Transverse colon (tissue), 4 donors: Measurements from ENCODE around the gene ALDH16A1. TPM values are rescaled to one million over a fixed set of nuclear protein-coding genes. Genes with fewer than 3 reads are reported as not detected.

ENCODE experiments used
- DNase-seq: peaks from one replicate; pipeline ENCODE4 v3.0.0-alpha.2; 2019
- H3K27ac ChIP-seq, 4 donors: fragments of 200-600 bp; sonication (generic); 2 replicates each; pipeline ENCODE4 v1.5.1; 2016 to 2018; ENCODE audit warnings: inconsistent platforms in 4 of 4
- H3K27me3 ChIP-seq: fragments of 200-600 bp; sonication (generic); 2 replicates; pipeline ENCODE4 v1.5.1; 2017; ENCODE audit warnings: inconsistent platforms
- H3K36me3 ChIP-seq, 4 donors: fragments of 200-600 bp; sonication (generic); 2 replicates each; pipeline ENCODE4 v1.5.1; 2017 to 2019; ENCODE audit warnings: inconsistent platforms in 4 of 4
- H3K4me1 ChIP-seq, 4 donors: fragments of 200-600 bp; sonication (generic); 2 replicates each; pipeline ENCODE4 v1.5.1; 2017 to 2020; ENCODE audit warnings: inconsistent platforms in 4 of 4
- H3K4me3 ChIP-seq, 4 donors: fragments of 200-600 bp; sonication (generic); 1 replicate in 1 of 4; 2 replicates in 3 of 4; pipeline versions ENCODE4 v1.5.1 to v1.6.1; 2017 to 2019; ENCODE audit warnings: inconsistent platforms in 4 of 4
- H3K9me3 ChIP-seq, 2 donors: fragments of 200-600 bp; sonication (generic); 2 replicates each; pipeline ENCODE4 v1.5.1; 2017 to 2019; ENCODE audit warnings: inconsistent platforms in 2 of 2
- CTCF ChIP-seq, 5 experiments: fragments of 200-600 bp in 3 of 5; fragments of 450-650 bp in 2 of 5; sonication (generic) in 3 of 5; IDR thresholded peaks; 1 replicate in 2 of 5; 2 replicates in 3 of 5; pipeline ENCODE4 v1.5.1; 2016 to 2017; ENCODE audit warnings: antibody characterized with exemption in 5 of 5, inconsistent platforms in 3 of 5, mild to moderate bottlenecking in 2 of 5, moderate library complexity in 1 of 5
- EP300 ChIP-seq: sonication (generic); formaldehyde crosslinking; IDR thresholded peaks from one replicate; pipeline ENCODE4 v1.6.1; 2017; ENCODE audit warnings: antibody characterized with exemption, low read depth
- POLR2A ChIP-seq: fragments of 450-650 bp; IDR thresholded peaks from one replicate; pipeline ENCODE4 v1.6.1; 2016; ENCODE audit warnings: antibody characterized with exemption, mild to moderate bottlenecking, moderate library complexity
- POLR2AphosphoS5 ChIP-seq, 3 donors: sonication (generic); formaldehyde crosslinking; IDR thresholded peaks; one replicate each; pipeline ENCODE4 v1.6.1; 2016; ENCODE audit warnings: antibody characterized with exemption in 3 of 3
- WGBS, 2 donors: methylation state at CpG; one replicate each; pipeline ENCODE4 v1.1.5; 2018; ENCODE audit warnings: low coverage in 1 of 2; 5-methylcytosine and 5-hydroxymethylcytosine counted together
- in situ Hi-C, 4 donors: fragments of 200-750 bp; cut with MboI; loops; one replicate each; pipeline versions ENCODE4 v1.15.0 to v1.15.1; 2017; ENCODE audit warnings: low sequenced_read_pairs in 3 of 4, low pct_ligation_motif_present in 1 of 4, low pct_unique_long_range_greater_than_20kb in 1 of 4
- intact Hi-C: fragments of 100-400 bp; cut with DNase I; formaldehyde crosslinking; loops from one replicate; pipeline ENCODE4 v1.15.1; 2023; ENCODE audit warnings: low total_unique reads
- small RNA-seq, 4 donors: library from RNA; depleted of rRNA; stranded (forward); fragments of <200 nt; gene quantifications; one replicate each; pipeline ENCODE3, GENCODE V24; 2016
- total RNA-seq, 4 donors: library from RNA; depleted of rRNA; stranded (reverse); fragments of >200 nt; gene quantifications; one replicate each; pipeline ENCODE4 v1.1.0, GENCODE V29; 2016

The ALDH16A1 gene
- total RNA-seq, 4 donors from 2014 or later, result 24.3 to 465 (median 43.1) TPM

- Histone ChIP-seq H3K36me3 (peaks cover 0 to 4% (median 0%) of the 10 kb centered on the region in 4 donors), H3K9me3 (no peaks in the 10 kb centered on the region), H3K27ac (peak overlapping the region; percentile 87 to 95 (median 92)), H3K4me1 (peaks cover 12 to 41% (median 26%) of the 10 kb centered on the region in 4 donors), H3K27me3 (no peaks in the 10 kb centered on the region), H3K4me3 (peak overlapping the region; percentile 41 to 87 (median 72))
- 16 to 27% methylated on average over 5 to 12 of the region's 12 CpGs for WGBS, 2 donors
- TF ChIP-seq CTCF (IDR thresholded peaks at IDR 0.05), result no peak
- TF ChIP-seq POLR2A, result no peak
- no peak for TF ChIP-seq POLR2AphosphoS5 (IDR thresholded peaks at IDR 0.05)
- TF ChIP-seq EP300, result no peak
- intact Hi-C loops (no loop called here), in situ Hi-C loops (no loop called here)
- DNase-seq, result no peak
Observed at GRCh38 chr19:49513746-49514118, 60.7 kb downstream of the ALDH16A1 start.

DNA sequence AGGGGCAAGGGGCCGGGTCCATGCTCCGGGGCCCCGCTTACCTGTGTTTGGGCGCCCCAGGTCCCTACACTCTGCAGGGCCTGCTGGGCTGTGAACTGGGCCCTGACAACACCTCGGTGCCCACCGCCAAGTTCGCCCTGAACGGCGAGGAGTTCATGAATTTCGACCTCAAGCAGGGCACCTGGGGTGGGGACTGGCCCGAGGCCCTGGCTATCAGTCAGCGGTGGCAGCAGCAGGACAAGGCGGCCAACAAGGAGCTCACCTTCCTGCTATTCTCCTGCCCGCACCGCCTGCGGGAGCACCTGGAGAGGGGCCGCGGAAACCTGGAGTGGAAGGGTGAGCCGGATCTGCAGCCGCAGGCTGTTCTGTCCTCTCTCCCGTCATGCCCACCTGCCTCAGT lies 61.1 kb downstream of the ALDH16A1 start:
- H3K27ac ChIP-seq, result peak overlapping the region; percentile 87 to 95 (median 92)

GRCh38 chr19:49515767-49516166 lies 62.7 kb downstream of the ALDH16A1 start:
- 60% methylated on average over 3 to 4 of the region's 4 CpGs for WGBS, 2 donors
- peak; percentile 46 for DNase-seq
- H3K27me3 ChIP-seq, result no peaks in the 10 kb centered on the region
- in situ Hi-C loops, result no loop called here
- H3K27ac ChIP-seq, result peak overlapping the region; percentile 87 to 95 (median 92)
- peaks cover 0 to 4% (median 0%) of the 10 kb centered on the region in 4 donors for H3K36me3 ChIP-seq
- H3K9me3 ChIP-seq, result no peaks in the 10 kb centered on the region
- no peak overlapping the region for H3K4me3 ChIP-seq
- TF ChIP-seq POLR2A (no peak), CTCF (IDR thresholded peaks at IDR 0.05) (no peak), POLR2AphosphoS5 (IDR thresholded peaks at IDR 0.05) (no peak), EP300 (no peak)
- H3K4me1 ChIP-seq, result peaks cover 12 to 41% (median 26%) of the 10 kb centered on the region in 4 donors
- intact Hi-C loops, result no loop called here

More for the DNA sequence above, 61.1 kb downstream of the ALDH16A1 start:
- no peaks in the 10 kb centered on the region for H3K9me3 ChIP-seq
- in situ Hi-C loops (no loop called here), intact Hi-C loops (no loop called here)
- no peak for DNase-seq
- peaks cover 12 to 41% (median 26%) of the 10 kb centered on the region in 4 donors for H3K4me1 ChIP-seq
- TF ChIP-seq CTCF (IDR thresholded peaks at IDR 0.05), result no peak
- no peak for TF ChIP-seq POLR2A
- no peak for TF ChIP-seq EP300
- TF ChIP-seq POLR2AphosphoS5 (IDR thresholded peaks at IDR 0.05), result no peak
- H3K4me3 ChIP-seq, result peak overlapping the region; percentile 41 to 87 (median 72)
- no peaks in the 10 kb centered on the region for H3K27me3 ChIP-seq
- WGBS, 2 donors, result 65% methylated on average over 15 of the region's 21 CpGs; no CpG with 5 or more reads in 1 of the 2 donors
- peaks cover 0 to 4% (median 0%) of the 10 kb centered on the region in 4 donors for H3K36me3 ChIP-seq

- WGBS, 2 donors, result 93 to 94% methylated on average over 3 of the region's 3 CpGs
- no peaks in the 10 kb centered on the region for H3K9me3 ChIP-seq
- no peak for DNase-seq
- in situ Hi-C loops (no loop called here), intact Hi-C loops (no loop called here)
- TF ChIP-seq POLR2AphosphoS5 (IDR thresholded peaks at IDR 0.05) (no peak), POLR2A (no peak), CTCF (IDR thresholded peaks at IDR 0.05) (no peak), EP300 (no peak)
- peaks cover 0 to 9% (median 0%) of the 10 kb centered on the region in 4 donors for H3K36me3 ChIP-seq
- H3K27me3 ChIP-seq, result no peaks in the 10 kb centered on the region
- no peak overlapping the region for H3K27ac ChIP-seq
- H3K4me1 ChIP-seq, result peaks cover 2 to 25% (median 15%) of the 10 kb centered on the region in 4 donors
- H3K4me3 ChIP-seq, result no peak overlapping the region
Observed at GRCh38 chr19:49518033-49518432, 65.0 kb downstream of the ALDH16A1 start.

Small RNA genes within 50 kb of the gene (small RNA-seq; reads per million reads assigned to genes)
- gene COX6CP7 (0 reads per million in 4 donors), gene MIR150 (78.2 to 103 (median 94.2) reads per million in 4 donors), gene SNORD32A (0 reads per million in 4 donors), gene SNORD33 (0 reads per million in 4 donors), gene SNORD34 (0 reads per million in 4 donors), gene SNORD35A (0 reads per million in 4 donors), gene SNORD35B (0 reads per million in 4 donors)

Other genes starting within 250 kb of the ALDH16A1 start
- under 1 TPM in 3 of 4 donors, not detected in 1; 0.40 to 0.75 (median 0.48) TPM for gene SLC6A16, start 128.0 kb upstream of the ALDH16A1 start, total RNA-seq
- gene CD37, start 117.8 kb upstream of the ALDH16A1 start, total RNA-seq, result 10 to 100 TPM in 3 of 4 donors, 1 to 10 TPM in 1; 8.5 to 24.0 (median 13.3) TPM
- 10 to 100 TPM in 3 of 4 donors, 1 to 10 TPM in 1; 5.6 to 20.3 (median 10.9) TPM for gene TEAD2, start 90.8 kb upstream of the ALDH16A1 start, total RNA-seq
- gene DKKL1, start 89.3 kb upstream of the ALDH16A1 start, total RNA-seq, result 1 to 10 TPM in 1 of 4 donors, not detected in 3; 2.2 TPM
- gene KASH5, start 65.0 kb upstream of the ALDH16A1 start, total RNA-seq, result not detected
- not detected for gene PTH2, start 29.8 kb upstream of the ALDH16A1 start, total RNA-seq
- not detected for gene GFY, start 27.8 kb upstream of the ALDH16A1 start, total RNA-seq
- 1 to 10 TPM in 1 of 4 donors, under 1 TPM in 1, not detected in 2; 0.55 to 1.1 TPM for gene SLC17A7, start 11.7 kb upstream of the ALDH16A1 start, total RNA-seq
- gene PIH1D1, start 1.4 kb upstream of the ALDH16A1 start, total RNA-seq, result 100 to 1,000 TPM in 1 of 4 donors, 10 to 100 TPM in 3; 52.7 to 105 (median 90.4) TPM
- 1 to 10 TPM in 2 of 4 donors, under 1 TPM in 1, not detected in 1; 1.00 to 4.0 (median 3.2) TPM for gene FLT3LG, start 21.0 kb downstream of the ALDH16A1 start, total RNA-seq
- 1,000 to 10,000 TPM; 1,219 to 2,956 (median 2,884) TPM for gene RPL13A, start 34.4 kb downstream of the ALDH16A1 start, total RNA-seq
- 1,000 to 10,000 TPM; 1,601 to 4,774 (median 2,823) TPM for gene RPS11, start 43.2 kb downstream of the ALDH16A1 start, total RNA-seq
- 100 to 1,000 TPM; 425 to 562 (median 519) TPM for gene FCGRT, start 59.4 kb downstream of the ALDH16A1 start, total RNA-seq
- gene RCN3, start 74.8 kb downstream of the ALDH16A1 start, total RNA-seq, result 100 to 1,000 TPM in 1 of 4 donors, 10 to 100 TPM in 3; 26.2 to 119 (median 57.4) TPM
- gene NOSIP, start 127.3 kb downstream of the ALDH16A1 start, total RNA-seq, result 100 to 1,000 TPM in 1 of 4 donors, 10 to 100 TPM in 3; 56.5 to 105 (median 74.4) TPM
- gene PRRG2, start 128.1 kb downstream of the ALDH16A1 start, total RNA-seq, result 10 to 100 TPM in 2 of 4 donors, 1 to 10 TPM in 1, under 1 TPM in 1; 0.40 to 22.7 (median 12.2) TPM
- 10 to 100 TPM; 12.2 to 54.7 (median 30.0) TPM for gene PRR12, start 138.0 kb downstream of the ALDH16A1 start, total RNA-seq
- gene RRAS, start 186.9 kb downstream of the ALDH16A1 start, total RNA-seq, result 10 to 100 TPM; 31.8 to 97.6 (median 58.2) TPM
- 100 to 1,000 TPM in 1 of 4 donors, 10 to 100 TPM in 3; 20.2 to 118 (median 32.7) TPM for gene SCAF1, start 189.0 kb downstream of the ALDH16A1 start, total RNA-seq
- gene IRF3, start 212.6 kb downstream of the ALDH16A1 start, total RNA-seq, result 100 to 1,000 TPM in 2 of 4 donors, 10 to 100 TPM in 2; 73.0 to 164 (median 104) TPM
- 10 to 100 TPM in 1 of 4 donors, 1 to 10 TPM in 3; 5.4 to 10.2 (median 6.9) TPM for gene BCL2L12, start 212.7 kb downstream of the ALDH16A1 start, total RNA-seq
- gene PRMT1, start 224.0 kb downstream of the ALDH16A1 start, total RNA-seq, result 100 to 1,000 TPM in 1 of 4 donors, 10 to 100 TPM in 3; 45.6 to 116 (median 70.3) TPM
- gene ADM5, start 236.4 kb downstream of the ALDH16A1 start, total RNA-seq, result under 1 TPM in 2 of 4 donors, not detected in 2; 0.41 to 0.95 TPM
- gene CPT1C, start 237.9 kb downstream of the ALDH16A1 start, total RNA-seq, result 10 to 100 TPM in 1 of 4 donors, 1 to 10 TPM in 3; 1.5 to 10.9 (median 2.2) TPM